Liver (tissue), 9 donors: ENCODE data around the gene SERP2. TPM values are rescaled to one million over a fixed set of nuclear protein-coding genes. Genes with fewer than 3 reads are reported as not detected.

Experiments used
- DNase-seq: peaks from one replicate; pipeline ENCODE4 v3.0.0-alpha.2; 2017; ENCODE audit warnings: low spot score
- H3K27ac ChIP-seq, 2 donors: one replicate each; pipeline ENCODE4 v1.7.0; 2013; ENCODE audit warnings: inconsistent platforms in 2 of 2, low read length in 2 of 2, control low read depth in 1 of 2, low read depth in 1 of 2, mild to moderate bottlenecking in 1 of 2
- H3K27me3 ChIP-seq, 4 donors: one replicate each; pipeline versions ENCODE4 v1.6.1 to v1.7.0; 2013; ENCODE audit warnings: low read length in 3 of 4, inconsistent platforms in 1 of 4, mild to moderate bottlenecking in 1 of 4, moderate library complexity in 1 of 4; ENCODE audit not compliant: control insufficient read depth in 4 of 4, insufficient read depth in 4 of 4
- H3K36me3 ChIP-seq, 4 donors: one replicate each; pipeline versions ENCODE4 v1.6.1 to v1.7.0; 2013; ENCODE audit warnings: low read length in 3 of 4, mild to moderate bottlenecking in 3 of 4, low read depth in 1 of 4, moderate library complexity in 1 of 4; ENCODE audit not compliant: control insufficient read depth in 4 of 4, insufficient read depth in 3 of 4
- H3K4me1 ChIP-seq, 4 donors: one replicate each; pipeline versions ENCODE4 v1.6.1 to v1.7.0; 2013; ENCODE audit warnings: low read length in 3 of 4, mild to moderate bottlenecking in 3 of 4, moderate library complexity in 1 of 4; ENCODE audit not compliant: control insufficient read depth in 4 of 4, insufficient read depth in 4 of 4
- H3K4me3 ChIP-seq, 3 donors: one replicate each; pipeline versions ENCODE4 v1.6.1 to v1.7.0; 2013; ENCODE audit warnings: low read length in 3 of 3, control low read depth in 1 of 3, low read depth in 1 of 3, mild to moderate bottlenecking in 1 of 3
- H3K9ac ChIP-seq, 2 donors: one replicate each; pipeline ENCODE4 v1.7.0; 2013; ENCODE audit warnings: low read length in 2 of 2, mild to moderate bottlenecking in 2 of 2, moderate library complexity in 2 of 2, control low read depth in 1 of 2, low read depth in 1 of 2
- H3K9me3 ChIP-seq, 4 donors: one replicate each; pipeline versions ENCODE4 v1.6.1 to v1.7.0; 2013; ENCODE audit warnings: low read length in 3 of 4; ENCODE audit not compliant: control insufficient read depth in 4 of 4
- ATF3 ChIP-seq: IDR thresholded peaks from 2 replicates; pipeline ENCODE4 v1.6.1; 2016; ENCODE audit warnings: antibody characterized with exemption
- CTCF ChIP-seq: fragments of 150-350 bp; IDR thresholded peaks from 2 replicates; pipeline ENCODE4 v1.5.1; 2017; ENCODE audit warnings: improper control_type of control experiment, low read depth, low read length; ENCODE audit not compliant: missing input control
- EGR1 ChIP-seq, 2 donors: IDR thresholded peaks; 2 replicates each; pipeline ENCODE4 v1.6.1; 2016 to 2018; ENCODE audit warnings: antibody characterized with exemption in 2 of 2, low read depth in 2 of 2
- FOXA1 ChIP-seq: IDR thresholded peaks from 2 replicates; pipeline ENCODE4 v1.6.1; 2016; ENCODE audit warnings: antibody characterized with exemption
- FOXA2 ChIP-seq: IDR thresholded peaks from 2 replicates; pipeline ENCODE4 v1.6.1; 2016; ENCODE audit warnings: antibody characterized with exemption
- GABPA ChIP-seq, 2 donors: IDR thresholded peaks in 1 of 2; conservative IDR thresholded peaks in 1 of 2; 2 replicates each; pipeline ENCODE4 v1.6.1; 2016; ENCODE audit warnings: antibody characterized with exemption in 2 of 2, mild to moderate bottlenecking in 1 of 2, moderate library complexity in 1 of 2
- HNF4A ChIP-seq, 2 donors: conservative IDR thresholded peaks; 2 replicates each; pipeline ENCODE4 v1.6.1; 2016; ENCODE audit warnings: antibody characterized with exemption in 2 of 2, mild to moderate bottlenecking in 2 of 2
- HNF4G ChIP-seq: IDR thresholded peaks from 2 replicates; pipeline ENCODE4 v1.6.1; 2016; ENCODE audit warnings: antibody characterized with exemption
- JUND ChIP-seq, 2 donors: IDR thresholded peaks; 2 replicates each; pipeline ENCODE4 v1.6.1; 2016; ENCODE audit warnings: antibody characterized with exemption in 2 of 2
- MAX ChIP-seq: IDR thresholded peaks from 2 replicates; pipeline ENCODE4 v1.6.1; 2016; ENCODE audit warnings: antibody characterized with exemption
- NR2F2 ChIP-seq: IDR thresholded peaks from 2 replicates; pipeline ENCODE4 v1.6.1; 2016; ENCODE audit warnings: antibody characterized with exemption
- RAD21 ChIP-seq, 2 donors: IDR thresholded peaks; 2 replicates each; pipeline ENCODE4 v1.6.1; 2016; ENCODE audit warnings: antibody characterized with exemption in 2 of 2, mild to moderate bottlenecking in 2 of 2
- REST ChIP-seq: IDR thresholded peaks from 2 replicates; pipeline ENCODE4 v1.6.1; 2016; ENCODE audit warnings: antibody characterized with exemption, mild to moderate bottlenecking
- RXRA ChIP-seq, 2 donors: IDR thresholded peaks; 2 replicates each; pipeline ENCODE4 v1.6.1; 2017 to 2018; ENCODE audit warnings: antibody characterized with exemption in 2 of 2, mild to moderate bottlenecking in 1 of 2
- SP1 ChIP-seq: IDR thresholded peaks from 2 replicates; pipeline ENCODE4 v1.6.1; 2018; ENCODE audit warnings: antibody characterized with exemption, mild to moderate bottlenecking
- TAF1 ChIP-seq: conservative IDR thresholded peaks from 2 replicates; pipeline ENCODE4 v1.6.1; 2016; ENCODE audit warnings: antibody characterized with exemption, mild to moderate bottlenecking
- YY1 ChIP-seq: IDR thresholded peaks from 2 replicates; pipeline ENCODE4 v1.6.1; 2016; ENCODE audit warnings: antibody characterized with exemption, mild to moderate bottlenecking
- ZBTB33 ChIP-seq: IDR thresholded peaks from 2 replicates; pipeline ENCODE4 v1.6.1; 2016; ENCODE audit warnings: antibody characterized with exemption
- WGBS: extraction: QIAGEN DNeasy Blood & Tissue Kit; methylation state at CpG from one replicate; pipeline ENCODE4 v1.1.7; 2013; 5-methylcytosine and 5-hydroxymethylcytosine counted together
- polyA plus RNA-seq, 2 donors: library from polyadenylated mRNA; stranded (reverse) in 1 of 2; unstranded in 1 of 2; fragments of 200-250 nt in 1 of 2; fragments of >200 nt in 1 of 2; fragmentation: Nextera tagmentation in 1 of 2; extraction: Ambion mirVana in 1 of 2; gene quantifications; one replicate each; pipeline versions ENCODE4 v1.2.1 to v1.2.3, GENCODE V29; 2013 to 2015
- total RNA-seq, 2 donors: library from RNA; depleted of rRNA; stranded (reverse); fragments of >200 nt; gene quantifications; one replicate each; pipeline ENCODE4 v1.2.3, GENCODE V29; 2014
- donor health status: healthy.
- donor health status: healthy.
- donor health status: healthy.
- donor health status: healthy.
- donor health status: healthy.

The SERP2 gene
- total and polyA plus RNA-seq, 4 donors = 2.0 to 4.6 (median 3.6) TPM

GRCh38 chr13:44363631-44364344 is 9.8 kb upstream of the SERP2 start:
- WGBS = 70% methylated on average over 11 of the region's 11 CpGs
- Histone ChIP-seq H3K36me3 (no peaks in the 10 kb centered on the region), H3K4me1 (peaks cover 0 to 10% (median 0%) of the 10 kb centered on the region in 4 donors), H3K27me3 (no peaks in the 10 kb centered on the region), H3K27ac (peak overlapping the region; percentile 54 to 68), H3K9ac (no peak overlapping the region), H3K9me3 (no peaks in the 10 kb centered on the region), H3K4me3 (no peak overlapping the region)
- DNase-seq = no peak
- no peak for TF ChIP-seq EGR1 (IDR thresholded peaks at IDR 0.05; ENCODE audit: low read depth in 2 of 2)

- Histone ChIP-seq H3K27me3 (no peaks in the 10 kb centered on the region), H3K4me1 (peaks cover 0 to 10% (median 0%) of the 10 kb centered on the region in 4 donors), H3K4me3 (no peak overlapping the region), H3K36me3 (no peaks in the 10 kb centered on the region), H3K9me3 (no peaks in the 10 kb centered on the region), H3K9ac (no peak overlapping the region), H3K27ac (peak overlapping the region; percentile 54 to 68)
- TF ChIP-seq GABPA (IDR thresholded peaks at IDR 0.05 in 1 of 2, conservative IDR thresholded peaks at IDR 0.05 in 1 of 2) (no peak), REST (peak; percentile 37), NR2F2 (peak; percentile 44), ZBTB33 (peak; percentile 55), FOXA1 (peak; percentile 65), RAD21 (IDR thresholded peaks at IDR 0.05) (peak; percentile 59 to 66), FOXA2 (peak; percentile 82), HNF4A (conservative IDR thresholded peaks at IDR 0.05) (peak; percentile 84 to 94), TAF1 (no peak), ATF3 (no peak), MAX (peak; percentile 82), HNF4G (peak; percentile 40), CTCF (no peak), YY1 (peak; percentile 43), JUND (IDR thresholded peaks at IDR 0.05) (peak in 1 of 2 donors; percentile 75), SP1 (peak; percentile 82), RXRA (IDR thresholded peaks at IDR 0.05) (peak; percentile 58 to 85), EGR1 (IDR thresholded peaks at IDR 0.05; ENCODE audit: low read depth in 2 of 2) (peak in 1 of 2 donors; percentile 32)
- DNase-seq = no peak
- WGBS = 61% methylated on average over 6 of the region's 6 CpGs
Measured at GRCh38 chr13:44364345-44365000, 9.2 kb upstream of the SERP2 start.
